K562 (cell line): Measurements from ENCODE around the gene FAAP100. TPM values are rescaled to one million over a fixed set of nuclear protein-coding genes. Genes with fewer than 3 reads are reported as not detected.

Source experiments
- CXXC5 ChIP-seq: fragments of 250-450 bp; sonication (Bioruptor Pico); IDR thresholded peaks from 2 replicates; pipeline ENCODE4 v1.8.0; 2022; ENCODE audit warnings: inconsistent platforms, mild to moderate bottlenecking, moderate library complexity
- NFYB ChIP-seq: IDR thresholded peaks from 2 replicates; pipeline ENCODE4 v1.6.1; 2011; ENCODE audit warnings: mild to moderate bottlenecking, moderate library complexity; ENCODE audit not compliant: insufficient read length; ENCODE audit errors: extremely low read depth
- PHB ChIP-seq: fragments of 250-450 bp; sonication (Bioruptor Pico); IDR thresholded peaks from 2 replicates; pipeline ENCODE4 v1.5.0; 2021
- RAD51 ChIP-seq: fragments of 450-650 bp; IDR thresholded peaks from 2 replicates; pipeline ENCODE4 v1.7.1; 2016; ENCODE audit warnings: low read depth, mild to moderate bottlenecking, borderline replicate concordance
- TCF7 ChIP-seq: sonication (generic); IDR thresholded peaks from 2 replicates; pipeline ENCODE4 v1.6.1; 2016; ENCODE audit warnings: antibody characterized with exemption, borderline replicate concordance
- TFAM ChIP-seq: fragments of 250-450 bp; sonication (Bioruptor Pico); conservative IDR thresholded peaks from 2 replicates; pipeline ENCODE4 v1.5.0; 2021; ENCODE audit warnings: mild to moderate bottlenecking, moderate library complexity
- U2AF1 ChIP-seq: fragments of 200-400 bp; formaldehyde crosslinking; optimal IDR thresholded peaks from 2 replicates; pipeline ENCODE3; 2017; ENCODE audit warnings: mild to moderate bottlenecking, low read depth, low read length, moderate library complexity
- ZBTB1 ChIP-seq: sonication (generic); formaldehyde crosslinking; IDR thresholded peaks from 2 replicates; pipeline ENCODE4 v1.8.1; 2023; ENCODE audit warnings: missing genetic modification reagents, low read depth, mild to moderate bottlenecking, borderline replicate concordance
- ZFPM2 ChIP-seq: fragments of 250-450 bp; sonication (Bioruptor Pico); IDR thresholded peaks from 2 replicates; pipeline ENCODE4 v1.5.1; 2022; ENCODE audit warnings: mild to moderate bottlenecking
- ZNF165 ChIP-seq: fragments of 250-450 bp; sonication (Bioruptor Pico); IDR thresholded peaks from 2 replicates; pipeline ENCODE4 v1.4.0; 2020; ENCODE audit warnings: borderline replicate concordance
- polyA plus RNA-seq, 8 experiments: library from polyadenylated mRNA; depleted of rRNA in 4 of 8; stranded (reverse) in 5 of 8; unstranded in 3 of 8; fragments of >200 nt; fragmentation: Nextera tagmentation in 2 of 8; fragmentation: Illumina TruSeq in 1 of 8; extraction: Ambion mirVana in 2 of 8; extraction: Trizol in 1 of 8; gene quantifications; 2 replicates each; pipeline versions ENCODE4 v1.2.1 to v1.2.3, GENCODE V29; 2011 to 2014; ENCODE audit warnings: inconsistent platforms in 1 of 8, missing spikeins in 1 of 8
- total RNA-seq, 7 experiments: library from RNA; depleted of rRNA in 6 of 7; stranded (reverse); fragments of >200 nt in 6 of 7; fragmentation: Illumina TruSeq in 2 of 7; extraction: Trizol in 2 of 7; gene quantifications; 2 replicates each; pipeline versions ENCODE4 v1.2.1 to v1.2.3, GENCODE V29; 2011 to 2021; ENCODE audit warnings: low replicate concordance in 1 of 7
- TF ChIP-seq, protein P1 (sequence below): fragments of 450-650 bp; formaldehyde crosslinking; IDR thresholded peaks from 2 replicates; pipeline ENCODE4 v1.4.0; 2022; ENCODE audit warnings: mild to moderate bottlenecking, moderate library complexity
- TF ChIP-seq, protein P2 (sequence below), 2 experiments: IDR thresholded peaks; 2 replicates each; pipeline ENCODE4 v1.6.1; 2012; ENCODE audit warnings: improper control_type of control experiment in 2 of 2, low read depth in 2 of 2, low read length in 2 of 2, borderline replicate concordance in 1 of 2
- TF ChIP-seq, protein P3 (sequence below): fragments of 250-450 bp; sonication (Bioruptor Pico); IDR thresholded peaks from 2 replicates; pipeline ENCODE4 v1.4.0; 2020; ENCODE audit warnings: borderline replicate concordance
- TF ChIP-seq, protein P4 (sequence below): sonication (generic); formaldehyde crosslinking; IDR thresholded peaks from 2 replicates; pipeline ENCODE4 v1.5.0; 2020; ENCODE audit warnings: missing genetic modification reagents
- TF ChIP-seq, protein P5 (sequence below): fragments of 200-800 bp; sonication (Bioruptor generic); IDR thresholded peaks from 2 replicates; pipeline ENCODE4 v1.6.1; 2017; ENCODE audit warnings: missing genetic modification characterization, missing compliant biosample characterization
- TF ChIP-seq, protein P6 (sequence below): fragments of 450-650 bp; IDR thresholded peaks from 2 replicates; pipeline ENCODE4 v1.7.0; 2016; ENCODE audit warnings: borderline replicate concordance

The FAAP100 gene
- total and polyA plus RNA-seq, 9 of the 15 experiments (the other 6 are each of a cell fraction or from before 2014, with no cell fraction given): 0.31 to 51.2 (median 12.6) TPM

DNA sequence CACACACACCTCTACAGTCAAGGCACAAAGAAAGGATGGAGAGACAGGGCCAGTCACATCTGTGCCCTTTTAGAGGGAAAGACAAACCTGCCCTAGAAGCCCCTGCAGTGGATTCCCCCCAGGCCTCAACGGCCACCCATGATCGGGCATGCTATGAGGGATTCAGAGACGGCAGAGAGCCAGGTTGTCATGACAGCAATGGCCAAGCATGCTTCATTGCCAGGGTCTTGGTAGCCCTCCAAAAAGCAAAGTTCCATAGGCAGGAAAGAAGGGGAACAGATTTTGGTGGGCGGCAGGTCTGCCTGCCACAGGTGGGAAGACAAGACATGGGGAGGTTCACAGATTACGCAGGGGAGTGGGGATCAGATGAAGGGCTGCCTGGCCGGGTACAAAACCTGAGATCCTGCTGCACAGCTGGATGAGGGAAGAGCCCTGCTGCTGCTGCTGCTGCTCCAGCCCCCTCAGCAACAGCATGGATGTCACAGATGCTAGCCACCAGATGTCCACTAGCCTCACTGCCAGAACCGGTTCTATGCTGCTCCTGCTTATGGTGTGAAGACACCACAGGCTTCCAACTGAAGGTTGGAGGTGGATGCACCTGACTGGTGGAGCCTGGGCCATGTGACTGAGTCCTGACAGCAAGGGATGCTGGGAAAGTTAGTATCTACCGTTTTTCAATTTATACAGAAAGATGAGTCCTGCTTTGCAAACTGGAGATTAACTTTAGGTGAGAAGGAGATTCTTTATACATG is 57.4 kb downstream of the FAAP100 start (continued):
- TF ChIP-seq U2AF1: no peak
- TF ChIP-seq TCF7: no peak
- TF ChIP-seq NFYB: peak; percentile 13
- TF ChIP-seq ZFPM2 (CRISPR knock-in tag): no peak
- peak; percentile 88 for TF ChIP-seq RAD51
- TF ChIP-seq ZNF165 (CRISPR knock-in tag): no peak
- TF ChIP-seq TFAM (CRISPR knock-in tag): no peak
- TF ChIP-seq, protein P1, sequence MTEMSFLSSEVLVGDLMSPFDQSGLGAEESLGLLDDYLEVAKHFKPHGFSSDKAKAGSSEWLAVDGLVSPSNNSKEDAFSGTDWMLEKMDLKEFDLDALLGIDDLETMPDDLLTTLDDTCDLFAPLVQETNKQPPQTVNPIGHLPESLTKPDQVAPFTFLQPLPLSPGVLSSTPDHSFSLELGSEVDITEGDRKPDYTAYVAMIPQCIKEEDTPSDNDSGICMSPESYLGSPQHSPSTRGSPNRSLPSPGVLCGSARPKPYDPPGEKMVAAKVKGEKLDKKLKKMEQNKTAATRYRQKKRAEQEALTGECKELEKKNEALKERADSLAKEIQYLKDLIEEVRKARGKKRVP: no peak
- TF ChIP-seq, protein P2, sequence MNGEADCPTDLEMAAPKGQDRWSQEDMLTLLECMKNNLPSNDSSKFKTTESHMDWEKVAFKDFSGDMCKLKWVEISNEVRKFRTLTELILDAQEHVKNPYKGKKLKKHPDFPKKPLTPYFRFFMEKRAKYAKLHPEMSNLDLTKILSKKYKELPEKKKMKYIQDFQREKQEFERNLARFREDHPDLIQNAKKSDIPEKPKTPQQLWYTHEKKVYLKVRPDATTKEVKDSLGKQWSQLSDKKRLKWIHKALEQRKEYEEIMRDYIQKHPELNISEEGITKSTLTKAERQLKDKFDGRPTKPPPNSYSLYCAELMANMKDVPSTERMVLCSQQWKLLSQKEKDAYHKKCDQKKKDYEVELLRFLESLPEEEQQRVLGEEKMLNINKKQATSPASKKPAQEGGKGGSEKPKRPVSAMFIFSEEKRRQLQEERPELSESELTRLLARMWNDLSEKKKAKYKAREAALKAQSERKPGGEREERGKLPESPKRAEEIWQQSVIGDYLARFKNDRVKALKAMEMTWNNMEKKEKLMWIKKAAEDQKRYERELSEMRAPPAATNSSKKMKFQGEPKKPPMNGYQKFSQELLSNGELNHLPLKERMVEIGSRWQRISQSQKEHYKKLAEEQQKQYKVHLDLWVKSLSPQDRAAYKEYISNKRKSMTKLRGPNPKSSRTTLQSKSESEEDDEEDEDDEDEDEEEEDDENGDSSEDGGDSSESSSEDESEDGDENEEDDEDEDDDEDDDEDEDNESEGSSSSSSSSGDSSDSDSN (IDR thresholded peaks at IDR 0.05; ENCODE audit: borderline replicate concordance in 1 of 2, low read depth in 2 of 2, low read length in 2 of 2): no peak
- TF ChIP-seq, protein P3, sequence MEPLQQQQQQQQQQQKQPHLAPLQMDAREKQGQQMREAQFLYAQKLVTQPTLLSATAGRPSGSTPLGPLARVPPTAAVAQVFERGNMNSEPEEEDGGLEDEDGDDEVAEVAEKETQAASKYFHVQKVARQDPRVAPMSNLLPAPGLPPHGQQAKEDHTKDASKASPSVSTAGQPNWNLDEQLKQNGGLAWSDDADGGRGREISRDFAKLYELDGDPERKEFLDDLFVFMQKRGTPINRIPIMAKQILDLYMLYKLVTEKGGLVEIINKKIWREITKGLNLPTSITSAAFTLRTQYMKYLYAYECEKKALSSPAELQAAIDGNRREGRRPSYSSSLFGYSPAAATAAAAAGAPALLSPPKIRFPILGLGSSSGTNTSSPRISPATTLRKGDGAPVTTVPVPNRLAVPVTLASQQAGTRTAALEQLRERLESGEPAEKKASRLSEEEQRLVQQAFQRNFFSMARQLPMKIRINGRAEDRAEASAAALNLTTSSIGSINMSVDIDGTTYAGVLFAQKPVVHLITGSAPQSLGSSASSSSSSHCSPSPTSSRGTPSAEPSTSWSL (CRISPR knock-in tag): no peak
- TF ChIP-seq, protein P4, sequence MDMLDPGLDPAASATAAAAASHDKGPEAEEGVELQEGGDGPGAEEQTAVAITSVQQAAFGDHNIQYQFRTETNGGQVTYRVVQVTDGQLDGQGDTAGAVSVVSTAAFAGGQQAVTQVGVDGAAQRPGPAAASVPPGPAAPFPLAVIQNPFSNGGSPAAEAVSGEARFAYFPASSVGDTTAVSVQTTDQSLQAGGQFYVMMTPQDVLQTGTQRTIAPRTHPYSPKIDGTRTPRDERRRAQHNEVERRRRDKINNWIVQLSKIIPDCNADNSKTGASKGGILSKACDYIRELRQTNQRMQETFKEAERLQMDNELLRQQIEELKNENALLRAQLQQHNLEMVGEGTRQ (CRISPR knock-in tag): peak; percentile 93
- TF ChIP-seq CXXC5 (CRISPR knock-in tag): no peak
- TF ChIP-seq PHB (CRISPR knock-in tag): no peak
- TF ChIP-seq, protein P5, sequence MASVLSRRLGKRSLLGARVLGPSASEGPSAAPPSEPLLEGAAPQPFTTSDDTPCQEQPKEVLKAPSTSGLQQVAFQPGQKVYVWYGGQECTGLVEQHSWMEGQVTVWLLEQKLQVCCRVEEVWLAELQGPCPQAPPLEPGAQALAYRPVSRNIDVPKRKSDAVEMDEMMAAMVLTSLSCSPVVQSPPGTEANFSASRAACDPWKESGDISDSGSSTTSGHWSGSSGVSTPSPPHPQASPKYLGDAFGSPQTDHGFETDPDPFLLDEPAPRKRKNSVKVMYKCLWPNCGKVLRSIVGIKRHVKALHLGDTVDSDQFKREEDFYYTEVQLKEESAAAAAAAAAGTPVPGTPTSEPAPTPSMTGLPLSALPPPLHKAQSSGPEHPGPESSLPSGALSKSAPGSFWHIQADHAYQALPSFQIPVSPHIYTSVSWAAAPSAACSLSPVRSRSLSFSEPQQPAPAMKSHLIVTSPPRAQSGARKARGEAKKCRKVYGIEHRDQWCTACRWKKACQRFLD (CRISPR knock-in tag): no peak
- TF ChIP-seq, protein P6, sequence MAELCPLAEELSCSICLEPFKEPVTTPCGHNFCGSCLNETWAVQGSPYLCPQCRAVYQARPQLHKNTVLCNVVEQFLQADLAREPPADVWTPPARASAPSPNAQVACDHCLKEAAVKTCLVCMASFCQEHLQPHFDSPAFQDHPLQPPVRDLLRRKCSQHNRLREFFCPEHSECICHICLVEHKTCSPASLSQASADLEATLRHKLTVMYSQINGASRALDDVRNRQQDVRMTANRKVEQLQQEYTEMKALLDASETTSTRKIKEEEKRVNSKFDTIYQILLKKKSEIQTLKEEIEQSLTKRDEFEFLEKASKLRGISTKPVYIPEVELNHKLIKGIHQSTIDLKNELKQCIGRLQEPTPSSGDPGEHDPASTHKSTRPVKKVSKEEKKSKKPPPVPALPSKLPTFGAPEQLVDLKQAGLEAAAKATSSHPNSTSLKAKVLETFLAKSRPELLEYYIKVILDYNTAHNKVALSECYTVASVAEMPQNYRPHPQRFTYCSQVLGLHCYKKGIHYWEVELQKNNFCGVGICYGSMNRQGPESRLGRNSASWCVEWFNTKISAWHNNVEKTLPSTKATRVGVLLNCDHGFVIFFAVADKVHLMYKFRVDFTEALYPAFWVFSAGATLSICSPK: no peak
- TF ChIP-seq ZBTB1: no peak
